Measurements from ENCODE around the gene SV2C.

Gene SV2C

DNA sequence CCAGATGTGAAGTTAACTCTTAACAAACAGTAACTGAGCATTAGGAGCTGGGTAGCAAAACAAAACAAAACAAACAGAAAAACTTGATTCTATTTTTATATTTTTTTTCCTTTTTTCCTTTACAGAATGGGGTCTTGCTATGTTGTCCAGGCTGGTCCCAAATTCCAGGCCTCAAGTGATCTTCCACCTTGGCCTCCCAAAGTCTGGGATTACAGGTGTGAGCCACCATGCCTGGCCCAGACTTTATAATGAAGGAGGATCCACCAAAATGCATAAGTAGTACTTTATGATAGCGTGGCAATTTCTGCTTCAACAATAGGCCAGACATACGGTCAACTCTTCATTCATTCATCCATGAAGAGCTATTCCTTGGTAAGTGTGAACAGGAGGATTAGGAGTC is 314.0 kb downstream of the SV2C start:
- H3K9me3 ChIP-seq (ENCODE audit: insufficient read depth, low read depth, low read length), result no peaks in the 10 kb centered on the region
- peaks cover 12% of the 10 kb centered on the region; the same call in 1 of the 2 replicates for H3K27me3 ChIP-seq (ENCODE audit: insufficient read depth, low read length)
- no peak overlapping the region for H3K9ac ChIP-seq (ENCODE audit: low read depth, low read length)
- no peak overlapping the region for H3K4me3 ChIP-seq (ENCODE audit: low read length)
- H3K4me1 ChIP-seq (ENCODE audit: insufficient read depth, low read length), result peaks cover 13% of the 10 kb centered on the region; the same call in 1 of the 2 replicates
- H3K36me3 ChIP-seq (ENCODE audit: insufficient read depth, low read depth, low read length), result no peaks in the 10 kb centered on the region
- H3K27ac ChIP-seq (ENCODE audit: low read length), result no peak overlapping the region

DNA sequence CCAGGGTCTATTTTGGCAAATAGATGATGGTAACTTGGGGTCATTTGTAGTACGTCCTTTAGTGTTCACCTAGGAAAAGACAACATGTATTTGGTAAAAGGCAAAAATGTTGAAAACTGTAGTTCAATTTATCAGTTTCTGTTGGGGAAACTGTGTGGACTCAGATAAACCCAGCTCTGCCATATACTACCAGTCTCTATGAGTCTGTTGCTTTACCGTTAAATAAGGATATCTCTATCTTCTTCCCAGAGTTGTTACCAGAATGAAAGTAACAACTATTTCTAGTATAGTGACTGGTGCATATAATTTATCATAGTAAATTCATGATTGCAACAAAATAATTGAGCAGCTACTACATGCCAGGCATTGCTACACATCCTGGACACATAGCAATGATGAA is 316.1 kb downstream of the SV2C start:
- H3K9me3 ChIP-seq (ENCODE audit: insufficient read depth, low read depth, low read length), result no peaks in the 10 kb centered on the region
- peaks cover 6% of the 10 kb centered on the region; the same call in 1 of the 2 replicates for H3K4me1 ChIP-seq (ENCODE audit: insufficient read depth, low read length)
- no peaks in the 10 kb centered on the region for H3K36me3 ChIP-seq (ENCODE audit: insufficient read depth, low read depth, low read length)
- H3K27ac ChIP-seq (ENCODE audit: low read length), result no peak overlapping the region
- no peak overlapping the region for H3K4me3 ChIP-seq (ENCODE audit: low read length)
- peaks cover 16% of the 10 kb centered on the region; the same call in 1 of the 2 replicates for H3K27me3 ChIP-seq (ENCODE audit: insufficient read depth, low read length)
- H3K9ac ChIP-seq (ENCODE audit: low read depth, low read length), result no peak overlapping the region

DNA sequence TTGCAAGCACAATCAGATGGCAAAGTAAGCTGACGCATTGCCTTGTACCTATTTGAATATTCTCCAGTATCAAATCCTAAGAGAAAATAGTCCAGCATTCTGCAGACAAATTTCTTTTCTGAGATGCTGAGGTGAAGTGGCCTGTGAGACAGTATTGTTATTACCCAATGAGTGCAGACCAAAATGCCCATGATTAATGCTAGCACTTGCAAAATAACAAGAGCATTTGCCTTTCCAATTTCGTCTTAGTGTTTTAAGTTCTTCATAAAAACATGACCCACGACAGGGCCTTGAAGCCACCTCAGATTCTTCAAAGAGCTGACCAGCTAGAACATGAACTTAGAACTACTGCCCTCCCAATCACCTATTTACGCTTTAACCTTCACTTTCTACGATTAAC is 317.3 kb downstream of the SV2C start:
- H3K9me3 ChIP-seq (ENCODE audit: insufficient read depth, low read depth, low read length), result no peaks in the 10 kb centered on the region
- H3K9ac ChIP-seq (ENCODE audit: low read depth, low read length), result no peak overlapping the region
- peaks cover 13% of the 10 kb centered on the region; the same call in 1 of the 2 replicates for H3K4me1 ChIP-seq (ENCODE audit: insufficient read depth, low read length)
- H3K4me3 ChIP-seq (ENCODE audit: low read length), result no peak overlapping the region
- no peaks in the 10 kb centered on the region for H3K36me3 ChIP-seq (ENCODE audit: insufficient read depth, low read depth, low read length)
- H3K27ac ChIP-seq (ENCODE audit: low read length), result no peak overlapping the region
- peaks cover 19% of the 10 kb centered on the region; the same call in 1 of the 2 replicates for H3K27me3 ChIP-seq (ENCODE audit: insufficient read depth, low read length)

DNA sequence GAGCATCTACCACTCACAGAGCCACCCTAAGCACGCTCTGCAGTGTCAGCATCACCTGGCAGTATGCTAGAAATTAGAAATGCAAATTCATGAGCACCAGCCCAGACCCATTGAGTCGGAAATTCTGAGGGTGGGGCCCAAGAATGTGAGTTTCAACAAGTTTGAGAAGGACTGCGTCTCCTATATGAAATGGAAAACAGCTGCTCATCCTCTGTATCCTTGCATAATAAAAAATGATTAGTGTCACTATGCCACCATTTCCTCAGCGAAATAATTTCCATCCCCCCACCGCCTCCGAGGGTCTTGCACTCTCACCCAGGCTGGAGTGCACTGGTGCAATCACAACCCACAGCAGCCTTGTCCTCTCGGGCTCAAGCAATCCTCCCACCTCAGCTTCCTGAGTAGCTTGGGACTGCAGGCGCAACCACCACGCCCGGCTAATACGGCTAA is 318.6 kb downstream of the SV2C start:
- H3K36me3 ChIP-seq (ENCODE audit: insufficient read depth, low read depth, low read length), result no peaks in the 10 kb centered on the region
- H3K27ac ChIP-seq (ENCODE audit: low read length), result no peak overlapping the region
- peak overlapping the region; percentile 64; the same call in 1 of the 2 replicates for H3K9ac ChIP-seq (ENCODE audit: low read depth, low read length)
- peaks cover 14% of the 10 kb centered on the region; the same call in 1 of the 2 replicates for H3K4me1 ChIP-seq (ENCODE audit: insufficient read depth, low read length)
- H3K27me3 ChIP-seq (ENCODE audit: insufficient read depth, low read length), result peaks cover 19% of the 10 kb centered on the region; the same call in 1 of the 2 replicates
- H3K9me3 ChIP-seq (ENCODE audit: insufficient read depth, low read depth, low read length), result no peaks in the 10 kb centered on the region
- peak overlapping the region; percentile 76; the same call in 1 of the 2 replicates for H3K4me3 ChIP-seq (ENCODE audit: low read length)

DNA sequence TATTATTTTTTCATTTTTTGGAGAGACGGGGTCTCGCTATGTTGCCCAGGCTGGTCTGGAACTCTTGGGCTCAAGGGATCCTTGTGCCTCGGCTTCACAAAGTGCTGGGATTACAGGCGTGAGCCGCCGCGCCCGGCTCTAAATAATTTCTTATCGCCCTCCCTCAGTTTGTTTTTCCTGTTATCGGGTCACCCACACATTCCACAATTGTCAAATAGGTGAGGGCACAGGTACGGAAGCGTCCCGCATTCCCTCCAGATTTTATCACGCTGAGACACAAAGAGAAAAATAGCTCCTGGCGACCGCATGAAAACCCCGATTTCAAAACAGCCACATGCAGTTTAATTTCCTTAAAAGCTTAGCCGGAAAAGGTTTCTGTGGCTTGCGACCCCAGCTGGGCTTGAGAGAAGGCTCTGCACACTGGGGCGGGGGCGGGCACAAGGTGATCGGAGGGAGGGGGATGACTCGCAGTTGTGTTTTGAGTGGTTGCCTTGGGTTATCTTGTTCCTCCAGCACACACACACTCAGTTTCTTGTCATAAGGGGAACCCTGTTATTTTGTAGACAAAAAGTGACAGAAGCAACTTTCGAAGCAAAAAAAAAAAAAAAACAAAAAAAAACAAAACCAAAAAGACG is 319.2 kb downstream of the SV2C start:
- peaks cover 14% of the 10 kb centered on the region; the same call in 1 of the 2 replicates for H3K4me1 ChIP-seq (ENCODE audit: insufficient read depth, low read length)
- no peaks in the 10 kb centered on the region for H3K36me3 ChIP-seq (ENCODE audit: insufficient read depth, low read depth, low read length)
- H3K4me3 ChIP-seq (ENCODE audit: low read length), result peak overlapping the region; percentile 76
- no peak overlapping the region for H3K27ac ChIP-seq (ENCODE audit: low read length)
- H3K9me3 ChIP-seq (ENCODE audit: insufficient read depth, low read depth, low read length), result no peaks in the 10 kb centered on the region
- H3K9ac ChIP-seq (ENCODE audit: low read depth, low read length), result peak overlapping the region; percentile 64; the same call in 1 of the 2 replicates
- H3K27me3 ChIP-seq (ENCODE audit: insufficient read depth, low read length), result peaks cover 19% of the 10 kb centered on the region; the same call in 1 of the 2 replicates

DNA sequence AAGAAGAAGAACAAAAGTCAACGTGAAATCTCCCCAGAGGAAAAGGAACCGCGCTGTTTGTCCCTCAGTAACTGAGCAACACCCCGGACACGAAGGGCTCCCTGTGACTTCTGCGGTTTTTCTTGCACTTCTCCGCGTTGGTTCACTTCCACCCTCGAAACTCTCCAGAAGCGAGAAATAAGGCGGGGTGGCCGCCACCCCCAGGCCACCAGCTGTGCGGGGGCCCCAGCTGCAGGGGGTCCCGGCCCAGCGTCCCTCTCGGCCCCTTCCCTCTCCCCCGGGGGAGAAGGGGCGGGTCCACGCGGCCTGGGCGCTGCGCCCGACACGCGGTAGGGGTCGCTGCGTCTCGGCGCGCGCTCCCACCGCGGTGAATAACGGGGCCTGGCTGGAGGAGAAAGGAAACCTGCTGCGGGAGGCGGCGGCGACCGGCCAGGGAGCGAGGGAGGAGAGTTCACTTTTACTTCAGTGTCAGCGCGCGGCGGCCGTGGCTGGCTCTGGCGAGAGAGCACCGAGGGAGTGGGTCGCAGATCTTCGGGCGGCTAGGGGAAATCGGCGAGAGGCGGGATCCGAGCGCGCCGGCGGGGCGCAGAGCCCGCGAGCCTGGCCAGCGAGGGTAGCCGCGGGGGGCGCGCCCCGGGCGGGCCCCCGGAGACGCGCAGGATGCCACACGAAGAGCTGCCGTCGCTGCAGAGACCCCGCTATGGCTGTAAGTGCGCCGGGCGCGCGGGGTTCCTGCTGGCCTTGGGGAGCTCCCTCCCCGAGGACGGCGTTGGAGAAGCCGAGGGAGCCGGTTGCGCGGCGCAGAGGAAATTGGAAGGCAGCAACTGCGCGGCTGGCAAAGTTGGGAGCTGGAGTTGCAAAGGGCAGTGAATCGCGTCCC is 319.9 kb downstream of the SV2C start, which contains the start of gene IQGAP2:
IQGAP2 (plus strand) TSS at position 400 of the 880 bp plus-strand sequence; CDS start at position 661, 261 bp downstream.
- no peak within 1 kb of the TSS for H3K27ac ChIP-seq (ENCODE audit: low read length)
- peaks cover 14% of the 10 kb centered on the region; the same call in 1 of the 2 replicates for H3K4me1 ChIP-seq (ENCODE audit: insufficient read depth, low read length)
- H3K9ac ChIP-seq (ENCODE audit: low read depth, low read length), result peak within 1 kb of the TSS; percentile 79; the same call in 1 of the 2 replicates
- no peaks in the 10 kb centered on the region for H3K36me3 ChIP-seq (ENCODE audit: insufficient read depth, low read depth, low read length)
- peaks cover 19% of the 10 kb centered on the region; the same call in 1 of the 2 replicates for H3K27me3 ChIP-seq (ENCODE audit: insufficient read depth, low read length)
- H3K9me3 ChIP-seq (ENCODE audit: insufficient read depth, low read depth, low read length), result no peaks in the 10 kb centered on the region
- H3K4me3 ChIP-seq (ENCODE audit: low read length), result peak within 1 kb of the TSS; percentile 76

Measured in iPS-20b (cell line).